ENCODE results near the gene FAM117B.

- TF ChIP-seq PKNOX1 (IDR thresholded peaks at IDR 0.05) (no peak), FOXM1 (IDR thresholded peaks at IDR 0.05; ENCODE audit: borderline replicate concordance) (no peak), FOXK2 (IDR thresholded peaks at IDR 0.05) (no peak)
Measured at GRCh38 chr2:202797944-202798343, 163.2 kb downstream of the FAM117B start.

All from HEK293T (cell line).